ENCODE results near the gene HDAC4.

DNA sequence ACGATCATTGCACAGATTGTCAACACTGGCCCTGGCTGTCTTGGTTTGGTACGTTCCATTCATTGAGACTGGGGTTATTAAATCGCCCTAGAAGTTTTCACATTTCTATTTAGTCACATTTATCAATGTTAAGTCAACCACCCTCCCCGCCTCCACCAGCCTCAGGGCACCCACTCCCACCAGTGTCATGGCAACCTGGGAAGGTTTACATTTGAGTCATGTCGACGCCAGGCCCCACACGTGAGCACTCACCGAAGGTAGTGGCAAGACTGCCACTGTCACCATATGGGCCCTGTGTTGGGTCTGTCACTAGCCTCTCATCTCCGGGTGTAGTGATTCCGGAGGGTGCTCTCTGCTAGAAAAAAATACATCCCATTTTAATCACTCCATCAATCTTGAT is 358.8 kb downstream of the HDAC4 start:
- TF ChIP-seq GATA3 (IDR thresholded peaks at IDR 0.05; ENCODE audit: low read depth, low read length), result no peak
- no peak for TF ChIP-seq GATA2 (IDR thresholded peaks at IDR 0.05; ENCODE audit: low read depth, low read length)

Data from SH-SY5Y (cell line).